Keratinocyte (primary cell): ENCODE results near the gene SLC17A2. TPM values are rescaled to one million over a fixed set of nuclear protein-coding genes. Genes with fewer than 3 reads are reported as not detected.

Source experiments
- DNase-seq: peaks from one replicate; pipeline ENCODE4 v3.0.0-alpha.2; 2011; ENCODE audit warnings: low read depth, missing footprints, low spot score
- FAIRE-seq: peaks from 2 replicates; lab custom pipeline; 2011; peaks lifted over from hg19 to GRCh38; lab: Jason Lieb, UNC
- H2AFZ ChIP-seq: 2 replicates; pipeline ENCODE4 v1.6.0; 2012; ENCODE audit warnings: low read length, control low read depth, inconsistent platforms; ENCODE audit not compliant: control insufficient read depth
- H3K27ac ChIP-seq: 2 replicates; pipeline ENCODE4 v1.5.1; 2011; ENCODE audit warnings: low read length; ENCODE audit not compliant: control insufficient read depth, insufficient read depth
- H3K27me3 ChIP-seq: 3 replicates; pipeline ENCODE4 v1.6.0; 2011; ENCODE audit warnings: low read length; ENCODE audit not compliant: control insufficient read depth, insufficient read depth; ENCODE audit errors: extremely low read depth
- H3K36me3 ChIP-seq, 2 experiments: 2 replicates in 1 of 2; 3 replicates in 1 of 2; pipeline ENCODE4 v1.5.1; 2011; ENCODE audit warnings: low read length in 2 of 2, mild to moderate bottlenecking in 1 of 2; ENCODE audit not compliant: control insufficient read depth in 2 of 2, insufficient read depth in 2 of 2; ENCODE audit errors: extremely low read depth in 1 of 2
- H3K4me1 ChIP-seq: 3 replicates; pipeline ENCODE4 v1.5.1; 2011; ENCODE audit warnings: low read length; ENCODE audit not compliant: control insufficient read depth, insufficient read depth; ENCODE audit errors: extremely low read depth
- H3K4me2 ChIP-seq: 3 replicates; pipeline ENCODE4 v1.6.0; 2011; ENCODE audit warnings: low read depth, low read length; ENCODE audit not compliant: control insufficient read depth, insufficient read depth; ENCODE audit errors: extremely low read depth
- H3K4me3 ChIP-seq, 3 experiments: fragments of 200-600 bp in 1 of 3; sonication (generic) in 1 of 3; 2 replicates in 2 of 3; 3 replicates in 1 of 3; pipeline ENCODE4 v1.5.1; 2011 to 2016; ENCODE audit warnings: low read length in 3 of 3, mild to moderate bottlenecking in 3 of 3, control low read depth in 2 of 3, inconsistent platforms in 1 of 3, low read depth in 1 of 3, mixed read lengths in 1 of 3, mixed run types in 1 of 3, moderate library complexity in 1 of 3; ENCODE audit not compliant: control insufficient read depth in 2 of 3, insufficient read depth in 2 of 3; ENCODE audit errors: extremely low read depth in 1 of 3
- H3K79me2 ChIP-seq: 2 replicates; pipeline ENCODE4 v1.6.0; 2012; ENCODE audit warnings: low read length; ENCODE audit not compliant: control insufficient read depth, insufficient read depth
- H3K9ac ChIP-seq: 3 replicates; pipeline ENCODE4 v1.6.0; 2011; ENCODE audit warnings: low read length; ENCODE audit not compliant: control insufficient read depth, insufficient read depth; ENCODE audit errors: extremely low read depth
- H3K9me1 ChIP-seq: 3 replicates; pipeline ENCODE4 v1.6.0; 2011; ENCODE audit warnings: low read length; ENCODE audit not compliant: control insufficient read depth, insufficient read depth; ENCODE audit errors: extremely low read depth
- H3K9me3 ChIP-seq: 2 replicates; pipeline ENCODE4 v1.5.1; 2012; ENCODE audit warnings: low read depth, low read length; ENCODE audit not compliant: control insufficient read depth
- H4K20me1 ChIP-seq: 3 replicates; pipeline ENCODE4 v1.6.0; 2011; ENCODE audit warnings: low read length; ENCODE audit not compliant: control insufficient read depth, insufficient read depth; ENCODE audit errors: extremely low read depth
- CTCF ChIP-seq, 3 experiments: IDR thresholded peaks in 1 of 3; conservative IDR thresholded peaks in 1 of 3; optimal IDR thresholded peaks in 1 of 3; 2 replicates in 2 of 3; 3 replicates in 1 of 3; pipeline versions ENCODE3 to v1.5.1; 2011; ENCODE audit warnings: low read length in 3 of 3, mild to moderate bottlenecking in 3 of 3, moderate library complexity in 2 of 3, control low read depth in 1 of 3, inconsistent platforms in 1 of 3; ENCODE audit not compliant: insufficient read depth in 2 of 3; ENCODE audit errors: extremely low read depth in 1 of 3
- EZH2 ChIP-seq: IDR thresholded peaks from one replicate; pipeline ENCODE4 v1.6.1; 2012; ENCODE audit warnings: inconsistent platforms, mild to moderate bottlenecking, low read length, moderate library complexity
- dilution Hi-C: fragments of 300-500 bp; cut with MboI; formaldehyde crosslinking; loops from one replicate; pipeline ENCODE4 v1.7.0; 2020; ENCODE audit warnings: low sequenced_read_pairs; ENCODE audit not compliant: extremely low pct_ligation_motif_present
- polyA plus RNA-seq, 5 experiments: library from polyadenylated mRNA; depleted of rRNA in 3 of 5; stranded (reverse) in 3 of 5; stranded (forward) in 1 of 5; unstranded in 1 of 5; fragments of >200 nt; gene quantifications; 1 replicate in 1 of 5; 2 replicates in 3 of 5; 3 replicates in 1 of 5; pipeline versions ENCODE4 v1.2.1 to v1.2.3, GENCODE V29; 2011 to 2012; ENCODE audit warnings: missing spikeins in 2 of 5, low read depth in 1 of 5, low replicate concordance in 1 of 5

SLC17A2 gene
- polyA plus RNA-seq, 1 donor (not counting 4 experiments of a cell fraction or from before 2014, with no cell fraction given): not detected

- Histone ChIP-seq H3K9me1 (no peaks in the 10 kb centered on the region), H3K27me3 (peaks cover 9% of the 10 kb centered on the region), H3K27ac (no peak overlapping the region), H3K79me2 (no peaks in the 10 kb centered on the region), H3K4me1 (no peaks in the 10 kb centered on the region), H4K20me1 (no peaks in the 10 kb centered on the region), H3K4me3 (no peak overlapping the region), H3K36me3 (no peaks in the 10 kb centered on the region), H3K9ac (no peak overlapping the region), H3K9me3 (no peaks in the 10 kb centered on the region), H2AFZ (no peak overlapping the region), H3K4me2 (no peak overlapping the region)
- dilution Hi-C loops: no loop called here
- TF ChIP-seq CTCF (optimal IDR thresholded peaks at IDR 0.05 in 1 of 3, IDR thresholded peaks at IDR 0.05 in 1 of 3, conservative IDR thresholded peaks at IDR 0.05 in 1 of 3; ENCODE audit: extremely low read depth in 1 of 3, insufficient read depth in 2 of 3, low read length in 3 of 3) (no peak), EZH2 (no peak)
- FAIRE-seq: no peak
- no peak for DNase-seq
Measured at GRCh38 chr6:25878721-25879322, 51.7 kb downstream of the SLC17A2 start.

- H3K9me1 ChIP-seq: no peaks in the 10 kb centered on the region
- dilution Hi-C loops: no loop called here
- DNase-seq: no peak
- H3K9ac ChIP-seq: no peak overlapping the region
- FAIRE-seq: no peak
- no peaks in the 10 kb centered on the region for H3K4me1 ChIP-seq
- no peaks in the 10 kb centered on the region for H3K9me3 ChIP-seq
- no peak overlapping the region for H2AFZ ChIP-seq
- H3K36me3 ChIP-seq: no peaks in the 10 kb centered on the region
- H3K27me3 ChIP-seq: no peaks in the 10 kb centered on the region
- no peaks in the 10 kb centered on the region for H4K20me1 ChIP-seq
- H3K4me2 ChIP-seq: no peak overlapping the region
- H3K79me2 ChIP-seq: no peaks in the 10 kb centered on the region
- no peak overlapping the region for H3K27ac ChIP-seq
- TF ChIP-seq CTCF (optimal IDR thresholded peaks at IDR 0.05 in 1 of 3, IDR thresholded peaks at IDR 0.05 in 1 of 3, conservative IDR thresholded peaks at IDR 0.05 in 1 of 3; ENCODE audit: extremely low read depth in 1 of 3, insufficient read depth in 2 of 3, low read length in 3 of 3): no peak
- no peak for TF ChIP-seq EZH2
- no peak overlapping the region for H3K4me3 ChIP-seq
Measured at GRCh38 chr6:25875926-25876602, 54.4 kb downstream of the SLC17A2 start.
